HG03097 (cell line): ENCODE results near the gene TEF.

Source experiments
- ATAC-seq: cut with Tn5 transposase; IDR thresholded peaks from one replicate; pipeline ENCODE4 v1.9.1; 2021; ENCODE audit not compliant: unreplicated experiment, low FRiP score

TEF gene

DNA sequence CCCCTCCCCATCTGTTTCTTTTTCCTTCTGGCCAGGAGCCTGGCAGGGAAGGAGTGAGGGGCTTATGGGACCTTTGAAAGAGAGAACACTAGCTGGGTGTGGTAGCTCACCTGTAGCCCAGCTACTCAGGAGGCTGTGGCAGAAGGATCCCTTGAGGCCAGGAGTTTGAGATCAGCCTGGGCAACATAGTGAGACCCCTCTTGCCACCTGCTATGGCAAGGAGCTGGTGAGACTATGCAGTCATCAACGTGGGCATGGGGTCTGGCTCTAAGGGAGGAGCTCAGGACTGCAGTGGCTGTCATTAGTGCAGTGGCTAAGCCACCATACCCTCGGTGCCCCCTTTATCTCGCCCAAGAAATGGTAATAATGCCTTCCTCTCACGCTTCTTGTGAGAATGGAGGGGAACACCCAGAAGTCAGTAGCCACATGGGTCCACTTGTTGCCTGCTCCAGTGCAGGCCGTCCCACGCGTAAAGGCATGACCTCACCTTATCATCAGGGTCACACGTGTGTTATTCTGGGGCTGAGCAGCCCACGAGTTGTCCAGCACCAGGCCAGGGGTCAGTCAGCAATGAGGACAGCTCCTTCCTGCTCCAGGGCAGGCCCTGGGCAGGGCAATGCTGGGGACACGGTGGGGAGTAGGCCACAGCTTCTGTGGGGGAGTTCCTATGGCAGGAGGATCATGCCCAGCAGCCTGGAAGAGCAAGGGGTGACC is 27.7 kb upstream of the TEF start:
- ATAC-seq: no peak

DNA sequence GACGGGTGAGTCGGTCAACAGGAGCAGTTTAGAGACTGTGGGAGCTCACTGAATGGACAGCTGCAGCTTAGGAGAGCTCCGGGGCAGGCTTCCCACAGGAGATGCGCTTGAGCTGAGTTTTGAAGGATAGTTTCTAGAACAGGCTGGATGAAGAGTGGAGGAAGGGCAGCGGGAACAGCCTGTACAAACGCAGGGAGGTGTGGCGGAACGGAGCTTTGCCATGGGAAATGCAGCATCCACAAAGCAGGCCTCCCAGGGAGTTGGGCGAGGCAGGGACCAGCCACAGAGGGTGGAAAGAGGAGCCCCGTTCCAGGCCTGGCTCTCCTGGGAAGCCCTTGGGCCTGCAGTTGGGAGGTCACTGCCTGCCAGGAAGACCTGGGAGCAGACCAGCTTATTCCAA is 26.8 kb upstream of the TEF start:
- no peak for ATAC-seq

DNA sequence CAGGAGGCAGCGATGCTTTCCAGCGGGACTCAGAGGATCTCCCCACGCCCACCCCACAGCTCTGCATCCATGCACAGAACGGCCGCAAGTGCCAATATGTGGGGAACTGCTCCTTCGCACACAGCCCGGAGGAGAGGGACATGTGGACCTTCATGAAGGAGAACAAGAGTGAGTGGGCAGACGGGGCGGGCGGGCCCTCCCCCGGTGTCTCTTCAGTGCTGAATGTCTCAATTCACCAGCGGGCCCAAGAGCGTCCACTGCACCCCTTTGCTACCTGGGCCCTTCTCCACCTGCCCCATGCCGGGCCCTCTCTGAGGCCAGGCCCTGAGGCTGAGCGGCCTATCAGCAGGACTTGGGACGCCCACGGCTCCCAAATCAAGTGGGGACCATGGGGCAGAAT is 25.8 kb upstream of the TEF start:
- ATAC-seq: no peak

DNA sequence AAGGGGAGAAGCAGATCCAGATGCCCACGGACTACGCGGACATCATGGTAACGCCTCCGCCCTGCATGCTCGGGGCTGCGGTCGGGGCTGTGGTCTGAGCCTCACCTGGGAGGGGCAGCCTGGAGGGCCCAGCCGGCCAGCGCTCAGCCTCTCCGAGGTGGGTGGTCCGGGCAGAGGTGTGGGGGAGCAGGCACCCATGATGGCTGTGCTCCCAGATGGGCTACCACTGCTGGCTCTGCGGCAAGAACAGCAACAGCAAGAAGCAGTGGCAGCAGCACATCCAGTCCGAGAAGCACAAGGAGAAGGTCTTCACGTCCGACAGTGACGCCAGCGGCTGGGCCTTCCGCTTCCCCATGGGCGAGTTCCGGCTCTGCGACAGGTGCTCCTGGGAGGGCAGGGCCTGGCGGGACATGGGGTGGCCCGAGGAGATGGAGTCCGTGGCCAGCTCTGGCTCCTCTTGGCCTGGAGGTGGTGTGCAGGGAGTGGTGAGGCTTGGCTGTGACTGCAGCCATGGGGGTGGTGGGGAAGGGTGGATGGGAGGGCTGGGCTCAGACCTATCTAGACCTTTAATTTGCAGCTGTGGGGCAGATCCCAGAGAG is 25.2 kb upstream of the TEF start:
- ATAC-seq: no peak

GRCh38 chr22:41357191-41357590 is 24.6 kb upstream of the TEF start:
- ATAC-seq: no peak

DNA sequence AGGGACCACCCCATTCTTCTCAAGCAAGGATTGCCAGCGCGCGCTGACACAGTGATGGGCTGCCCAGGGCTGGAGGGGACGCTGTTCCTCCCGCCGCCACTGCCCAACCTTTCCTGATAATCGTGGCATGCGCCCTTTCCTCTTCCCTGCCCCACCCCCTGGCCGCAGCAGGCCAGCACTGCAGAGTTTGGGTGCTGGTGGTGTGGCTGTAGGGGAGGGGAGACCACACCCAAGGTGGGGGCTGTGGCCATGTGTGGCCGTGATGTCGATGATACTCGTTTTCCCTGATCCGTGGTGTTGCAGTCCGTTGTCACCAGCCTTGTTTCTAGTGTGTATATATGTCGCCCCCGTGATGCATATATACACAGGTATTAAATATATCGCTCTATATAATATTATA is 22.8 kb upstream of the TEF start:
- ATAC-seq: no peak

- no peak for ATAC-seq
These were observed 22.4 kb upstream of the TEF start for GRCh38 chr22:41359376-41359775.

GRCh38 chr22:41360126-41360525 is 21.6 kb upstream of the TEF start:
- no peak for ATAC-seq

- ATAC-seq: no peak
These were observed 19.9 kb upstream of the TEF start for GRCh38 chr22:41361716-41362310.

GRCh38 chr22:41362615-41363014 is 19.1 kb upstream of the TEF start:
- no peak for ATAC-seq

- no peak for ATAC-seq
These were observed 17.5 kb upstream of the TEF start for GRCh38 chr22:41364233-41364632.

GRCh38 chr22:41364955-41365354 is 16.8 kb upstream of the TEF start:
- ATAC-seq: no peak

DNA sequence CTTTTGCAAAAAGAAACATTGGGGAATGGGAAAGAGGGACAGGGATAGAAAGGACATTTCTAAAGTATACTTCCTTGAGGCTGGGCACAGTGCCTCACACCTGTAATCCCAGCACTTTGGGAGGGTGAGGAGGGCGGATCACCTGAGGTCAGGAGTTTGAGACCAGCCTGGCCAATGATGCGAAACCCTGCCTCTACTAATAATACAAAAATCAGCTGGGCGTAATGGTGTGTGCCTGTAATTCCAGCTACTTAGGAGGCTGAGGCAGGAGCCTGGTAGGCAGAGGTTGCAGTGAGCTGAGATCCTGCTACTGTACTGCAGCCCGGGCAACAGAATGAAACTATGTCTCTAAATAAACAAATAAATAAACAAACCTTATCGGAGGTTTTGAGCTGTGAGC is 16.3 kb upstream of the TEF start:
- no peak for ATAC-seq

DNA sequence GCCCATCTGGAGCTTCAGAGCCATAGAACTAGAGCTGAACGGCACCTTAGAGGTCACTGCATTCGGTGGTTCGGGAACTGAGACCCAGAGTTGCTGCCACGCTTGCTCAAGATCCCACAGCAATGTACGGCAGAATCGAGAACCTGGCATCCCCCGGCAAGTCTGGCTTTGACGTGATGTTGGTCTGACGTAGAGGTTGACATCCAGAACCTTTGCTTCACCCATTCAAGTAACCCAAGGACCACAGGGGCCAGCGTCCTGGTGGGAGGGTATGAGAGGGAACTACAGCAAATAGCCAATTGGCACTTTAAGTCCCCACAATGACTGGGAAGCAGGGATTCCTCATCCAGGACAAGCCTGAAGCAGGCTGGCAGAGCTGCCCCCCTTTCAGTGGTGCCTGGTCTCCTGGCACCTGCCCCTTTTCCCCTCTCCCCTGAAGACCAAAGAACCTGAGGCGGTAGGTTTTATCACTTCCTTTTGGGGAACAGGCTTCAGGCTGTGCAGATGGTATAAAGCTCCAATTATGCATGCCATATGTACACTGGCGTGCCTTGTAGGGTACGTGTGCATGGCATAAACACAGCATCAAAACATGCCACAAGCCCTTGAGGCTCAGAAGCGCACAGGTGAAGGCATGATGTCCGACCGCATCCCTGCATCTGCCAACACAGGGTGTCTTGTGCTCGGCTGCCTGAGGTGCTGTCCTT is 15.3 kb upstream of the TEF start:
- ATAC-seq: no peak

DNA sequence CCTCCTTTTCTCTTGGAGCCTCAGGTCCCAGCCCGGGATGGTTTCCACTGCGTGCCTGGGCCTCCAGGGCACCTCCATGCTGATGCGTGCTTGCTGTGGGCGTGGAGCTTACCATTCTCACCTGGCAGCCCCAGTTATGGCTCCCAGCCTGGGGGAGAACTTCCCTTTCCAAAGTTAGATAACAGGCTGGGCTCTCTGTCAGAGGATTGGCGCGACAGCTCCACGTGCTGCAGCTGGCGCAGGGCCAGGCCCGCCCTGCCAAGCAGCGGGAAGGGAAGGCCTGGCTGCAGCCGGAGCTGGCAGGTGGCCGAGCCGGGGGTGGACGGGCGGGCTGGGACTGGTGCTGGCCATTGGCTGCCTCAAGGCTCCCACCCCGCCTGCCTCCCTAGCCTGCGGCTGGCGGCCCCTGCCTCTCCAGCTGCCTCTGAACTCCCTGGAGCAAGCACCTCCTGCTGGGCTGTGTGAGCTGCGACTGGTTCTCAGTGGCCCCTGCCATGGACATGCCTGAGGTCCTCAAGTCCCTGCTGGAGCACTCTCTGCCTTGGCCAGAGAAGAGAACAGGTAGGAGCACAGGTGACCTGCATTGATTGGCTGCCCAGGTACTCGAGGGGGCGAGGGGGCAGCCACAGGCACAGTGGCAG is 14.6 kb upstream of the TEF start:
- ATAC-seq: no peak

- no peak for ATAC-seq
These were observed 13.8 kb upstream of the TEF start for GRCh38 chr22:41367680-41368542.

GRCh38 chr22:41368543-41369423 is 13.0 kb upstream of the TEF start:
- no peak for ATAC-seq

DNA sequence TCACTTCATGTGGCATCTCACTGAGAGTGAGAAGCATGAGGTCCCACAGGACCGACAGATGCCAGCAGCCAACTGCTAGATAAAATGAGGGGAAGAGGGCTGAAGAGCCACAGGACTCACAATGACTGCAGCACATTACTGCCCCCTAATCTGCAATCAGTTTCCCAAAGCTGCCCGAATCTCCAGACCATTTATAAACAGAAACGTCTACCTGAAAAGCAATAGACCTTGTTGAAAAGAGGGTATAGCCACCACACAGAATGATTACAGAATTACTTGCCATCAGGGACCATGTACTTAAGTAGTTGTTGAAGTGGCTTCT is 12.4 kb upstream of the TEF start:
- no peak for ATAC-seq

GRCh38 chr22:41369837-41370236 is 11.9 kb upstream of the TEF start:
- ATAC-seq: no peak
